ENCODE results near the gene TGFB3.

DNA sequence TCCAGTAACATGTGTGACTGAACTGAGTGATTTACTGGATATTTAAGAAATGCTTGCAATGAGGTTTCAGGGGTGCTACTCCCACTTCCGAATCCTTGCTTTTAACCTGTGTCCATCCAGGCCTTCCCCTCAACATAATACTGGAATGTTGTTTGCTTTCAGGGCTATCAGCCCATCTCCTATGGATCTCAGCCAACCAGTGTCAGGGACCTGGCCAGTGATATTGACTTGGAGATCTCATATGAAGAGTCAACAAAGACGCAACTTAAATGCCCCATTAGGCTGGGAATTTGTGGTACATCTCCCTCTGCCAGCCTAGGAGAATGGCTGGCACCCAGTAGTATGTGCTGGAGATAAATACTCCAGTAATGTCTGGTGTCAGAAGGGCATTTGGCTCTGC, 2.9 kb upstream of the TGFB3 start:
- TF ChIP-seq CTCF (IDR thresholded peaks at IDR 0.05) = no peak
- TF ChIP-seq POLR2A (IDR thresholded peaks at IDR 0.05; ENCODE audit: low read depth) = no peak
- no peak for TF ChIP-seq EP300 (IDR thresholded peaks at IDR 0.05)
- no peak for TF ChIP-seq POLR2AphosphoS5 (IDR thresholded peaks at IDR 0.05)
